ENCODE measurements around the gene FEZ2. TPM values are rescaled to one million over a fixed set of nuclear protein-coding genes. Genes with fewer than 3 reads are reported as not detected.
A peak's percentile ranks its signal among the peaks of the same experiment; 100 is the strongest.

FEZ2 gene
- total RNA-seq = 10 to 100 TPM; 38.6 to 77.0 (median 46.2) TPM

- no peaks in the 10 kb centered on the region for H3K36me3 ChIP-seq
- peak within 1 kb of the TSS; percentile 72 to 99 for H3K4me3 ChIP-seq
- H3K27me3 ChIP-seq = no peaks in the 10 kb centered on the region
- WGBS, 2 donors (ENCODE audit: low coverage in 1 of 2) = 0% methylated on average over 1 to 9 of the region's 81 CpGs
- peak within 1 kb of the TSS; percentile 78 to 99 (median 96) for H3K27ac ChIP-seq
- H3K9me3 ChIP-seq = no peaks in the 10 kb centered on the region
- H3K4me1 ChIP-seq = peaks cover 0 to 45% (median 18%) of the 10 kb centered on the region in 3 donors
- ATAC-seq = peak; percentile 97
- peak; percentile 20 for TF ChIP-seq POLR2AphosphoS5 (IDR thresholded peaks at IDR 0.05)
- no peak for TF ChIP-seq CTCF (IDR thresholded peaks at IDR 0.05)
- peak in 1 of 2 donors; percentile 32 for TF ChIP-seq POLR2A (IDR thresholded peaks at IDR 0.05)
Observed at GRCh38 chr2:36597532-36598377, at the start of gene FEZ2. Gene FEZ2 (minus strand): TSS chr2:36598168. CDS start chr2:36598142, 26 bp downstream.

GRCh38 chr2:36634981-36635597 lies 37.1 kb upstream of the FEZ2 start:
- Histone ChIP-seq H3K9me3 (no peaks in the 10 kb centered on the region), H3K4me1 (peaks cover 0 to 8% (median 0%) of the 10 kb centered on the region in 3 donors), H3K36me3 (no peaks in the 10 kb centered on the region), H3K27ac (no peak overlapping the region), H3K4me3 (no peak overlapping the region), H3K27me3 (no peaks in the 10 kb centered on the region)
- TF ChIP-seq POLR2A (IDR thresholded peaks at IDR 0.05) (no peak), CTCF (IDR thresholded peaks at IDR 0.05) (no peak), EP300 (IDR thresholded peaks at IDR 0.05) (no peak), POLR2AphosphoS5 (IDR thresholded peaks at IDR 0.05) (no peak)
- no peak for ATAC-seq
- 48 to 90% methylated on average over 2 to 3 of the region's 3 CpGs for WGBS, 2 donors (ENCODE audit: low coverage in 1 of 2)

GRCh38 chr2:36633470-36634092 lies 35.6 kb upstream of the FEZ2 start:
- TF ChIP-seq CTCF (IDR thresholded peaks at IDR 0.05) = no peak
- no peak for TF ChIP-seq POLR2A (IDR thresholded peaks at IDR 0.05)
- no peak for TF ChIP-seq EP300 (IDR thresholded peaks at IDR 0.05)
- TF ChIP-seq POLR2AphosphoS5 (IDR thresholded peaks at IDR 0.05) = no peak
- no peak overlapping the region for H3K27ac ChIP-seq
- peaks cover 0 to 8% (median 0%) of the 10 kb centered on the region in 3 donors for H3K4me1 ChIP-seq
- no peaks in the 10 kb centered on the region for H3K36me3 ChIP-seq
- H3K4me3 ChIP-seq = no peak overlapping the region
- 83 to 90% methylated on average over 2 of the region's 2 CpGs for WGBS, 2 donors (ENCODE audit: low coverage in 1 of 2)
- H3K9me3 ChIP-seq = no peaks in the 10 kb centered on the region
- no peaks in the 10 kb centered on the region for H3K27me3 ChIP-seq
- ATAC-seq = no peak

- ATAC-seq = no peak
- WGBS, 2 donors (ENCODE audit: low coverage in 1 of 2) = 81 to 84% methylated on average over 3 of the region's 3 CpGs
- TF ChIP-seq POLR2AphosphoS5 (IDR thresholded peaks at IDR 0.05) = no peak
- no peak for TF ChIP-seq EP300 (IDR thresholded peaks at IDR 0.05)
- no peak for TF ChIP-seq POLR2A (IDR thresholded peaks at IDR 0.05)
- TF ChIP-seq CTCF (IDR thresholded peaks at IDR 0.05) = no peak
- H3K4me3 ChIP-seq = no peak overlapping the region
- no peaks in the 10 kb centered on the region for H3K27me3 ChIP-seq
- H3K36me3 ChIP-seq = no peaks in the 10 kb centered on the region
- H3K27ac ChIP-seq = no peak overlapping the region
- peaks cover 0 to 16% (median 2%) of the 10 kb centered on the region in 3 donors for H3K9me3 ChIP-seq
- no peaks in the 10 kb centered on the region for H3K4me1 ChIP-seq
Observed at GRCh38 chr2:36626756-36627155, 28.8 kb upstream of the FEZ2 start.
